Activated CD4-positive, alpha-beta T cell treated with anti-CD3 and anti-CD28 coated beads for 48 hours (primary cell): ENCODE data around the gene POU2F1.
A peak's percentile ranks its signal among the peaks of the same experiment; 100 is the strongest.

Source experiments
- DNase-seq: peaks from one replicate; pipeline ENCODE4 v3.0.0-alpha.2; 2020

The POU2F1 gene

DNA sequence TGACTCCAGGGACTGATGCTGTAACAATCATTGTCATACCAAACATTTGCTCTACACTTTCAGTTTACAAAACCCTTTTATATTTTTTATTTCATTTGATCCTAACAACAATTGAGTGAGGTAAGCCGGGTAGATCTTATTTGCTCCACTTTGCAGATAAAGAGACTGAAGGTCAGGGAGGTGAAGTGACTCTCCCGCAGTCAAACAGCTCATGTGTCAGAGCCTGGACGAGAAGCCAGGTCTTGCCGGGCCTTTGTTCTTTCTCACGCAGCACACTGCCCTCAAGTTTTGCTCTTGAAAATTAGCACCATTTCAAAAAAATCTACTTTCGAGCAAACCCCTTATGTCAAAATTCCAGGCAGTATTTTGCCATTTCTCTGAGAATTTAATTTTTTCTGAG, 232.4 kb downstream of the POU2F1 start:
- DNase-seq, result no peak

DNA sequence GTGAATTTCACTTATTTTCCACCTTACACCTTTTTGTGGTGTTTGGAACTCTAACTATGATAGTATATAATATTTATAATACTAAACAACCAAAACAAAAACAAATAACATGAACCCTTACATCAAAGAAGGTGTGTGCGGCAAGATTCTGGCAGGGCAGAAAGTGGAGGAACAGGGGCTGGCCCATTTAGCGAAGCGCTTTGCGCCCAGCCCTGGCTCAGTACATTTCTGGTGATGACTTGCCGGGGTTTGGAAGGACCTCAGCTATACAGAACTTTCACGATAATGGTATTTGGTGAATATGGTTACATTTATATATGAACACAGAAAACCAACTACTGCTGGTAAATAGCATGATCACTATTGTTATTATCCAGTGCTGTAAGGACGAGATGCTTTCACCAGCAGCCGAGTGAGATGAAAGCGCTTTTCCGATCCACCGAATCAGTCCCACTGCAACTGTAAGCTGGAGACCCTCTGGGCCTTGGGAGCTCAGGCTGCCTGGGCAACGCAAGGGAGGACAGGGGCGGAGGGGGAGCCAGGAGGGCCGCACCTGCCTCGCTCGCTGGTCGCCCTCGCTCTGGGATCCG, 233.7 kb downstream of the POU2F1 start:
- no peak for DNase-seq

DNA sequence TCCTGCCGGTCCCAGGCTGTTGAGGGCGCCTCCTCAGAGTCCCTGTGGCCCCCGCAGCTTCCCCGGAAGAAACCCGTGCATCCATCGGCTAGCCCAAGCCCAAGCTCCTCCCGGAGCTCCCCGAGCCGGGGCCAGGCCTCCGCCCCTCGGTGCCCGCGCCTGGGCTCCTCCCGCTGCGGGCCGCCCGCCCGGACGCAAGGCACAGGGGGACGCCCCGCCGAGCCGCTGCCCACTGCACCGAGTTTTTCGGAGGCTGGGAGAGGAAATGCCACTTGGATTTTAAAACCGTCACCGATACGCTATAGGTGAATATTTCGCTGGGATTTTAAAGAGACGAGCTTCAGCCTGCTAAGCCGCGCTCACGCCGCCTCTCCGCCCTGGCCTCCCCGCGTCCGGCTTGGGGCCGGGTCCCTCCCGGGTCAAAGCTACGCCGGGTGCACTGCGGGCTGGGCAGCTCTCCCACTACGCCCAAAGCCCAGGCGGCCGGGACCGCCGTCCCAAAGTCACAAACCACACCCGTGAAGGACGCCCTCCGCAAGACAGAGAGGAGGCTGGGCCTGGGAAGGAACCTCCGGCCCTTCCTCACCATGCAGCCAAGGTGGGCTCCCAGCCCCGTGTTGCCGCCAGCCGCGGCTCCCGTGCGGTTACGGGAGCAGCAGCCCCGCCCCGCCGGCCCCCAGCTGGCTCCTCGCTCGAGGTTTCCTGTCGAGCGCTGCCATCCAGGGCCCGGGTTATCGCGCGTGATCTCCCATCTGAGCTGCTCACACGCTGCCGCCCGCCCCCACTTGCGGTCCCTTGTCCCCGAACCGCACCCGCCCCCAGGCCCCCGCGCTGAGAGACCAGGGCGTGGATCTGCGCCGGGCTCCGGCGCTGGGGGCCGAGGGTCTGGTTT, 234.5 kb downstream of the POU2F1 start:
- peak; percentile 87 for DNase-seq

- peak; percentile 57 for DNase-seq
These were observed 235.2 kb downstream of the POU2F1 start for GRCh38 chr1:167455786-167456446.

DNA sequence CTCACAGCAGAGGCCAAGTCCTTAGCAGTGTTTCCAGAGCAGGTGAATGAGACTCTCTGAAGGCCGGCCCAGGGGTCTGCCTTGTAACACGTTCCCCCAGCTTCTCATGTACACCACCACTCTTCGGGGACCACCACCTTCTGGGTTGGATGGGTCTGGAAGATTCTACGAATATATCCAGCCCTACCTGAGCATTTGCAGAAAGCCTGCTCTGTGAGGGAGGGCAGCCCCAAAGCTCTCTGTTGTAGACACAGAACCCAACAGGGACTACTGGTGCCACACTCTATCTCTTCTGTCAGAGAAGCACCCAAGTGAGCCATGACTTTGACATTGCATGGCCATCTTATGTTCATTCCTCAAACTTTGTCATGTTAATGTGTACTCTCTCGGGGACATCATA, 235.8 kb downstream of the POU2F1 start:
- DNase-seq, result no peak

DNA sequence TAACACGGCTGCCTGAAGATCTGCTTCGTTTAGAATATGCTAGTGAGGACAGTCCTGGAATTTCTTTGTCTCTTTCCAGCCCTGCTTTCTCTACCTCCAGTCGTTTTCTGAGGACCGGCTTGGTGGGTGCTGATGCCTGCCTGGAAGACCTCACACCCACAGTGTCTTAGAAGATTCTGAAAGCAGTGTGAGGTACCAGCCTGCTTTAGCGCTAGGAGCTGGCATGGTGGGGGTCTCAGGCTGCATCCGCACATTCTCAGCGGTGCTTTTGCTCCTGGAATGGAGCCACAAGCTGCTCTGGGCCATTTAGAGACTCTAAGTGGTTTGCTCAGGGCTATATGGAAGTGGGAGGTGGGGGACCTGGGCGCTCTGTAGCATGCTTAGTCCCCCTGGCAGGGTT, 236.2 kb downstream of the POU2F1 start:
- DNase-seq, result no peak

- no peak for DNase-seq
These were observed 237.4 kb downstream of the POU2F1 start for GRCh38 chr1:167457936-167458584.

- peak; percentile 68 for DNase-seq
These were observed 240.2 kb downstream of the POU2F1 start for GRCh38 chr1:167460836-167461235.

- DNase-seq, result no peak
These were observed 241.7 kb downstream of the POU2F1 start for GRCh38 chr1:167462341-167462740.

GRCh38 chr1:167463080-167463479, 242.4 kb downstream of the POU2F1 start:
- DNase-seq, result no peak

DNA sequence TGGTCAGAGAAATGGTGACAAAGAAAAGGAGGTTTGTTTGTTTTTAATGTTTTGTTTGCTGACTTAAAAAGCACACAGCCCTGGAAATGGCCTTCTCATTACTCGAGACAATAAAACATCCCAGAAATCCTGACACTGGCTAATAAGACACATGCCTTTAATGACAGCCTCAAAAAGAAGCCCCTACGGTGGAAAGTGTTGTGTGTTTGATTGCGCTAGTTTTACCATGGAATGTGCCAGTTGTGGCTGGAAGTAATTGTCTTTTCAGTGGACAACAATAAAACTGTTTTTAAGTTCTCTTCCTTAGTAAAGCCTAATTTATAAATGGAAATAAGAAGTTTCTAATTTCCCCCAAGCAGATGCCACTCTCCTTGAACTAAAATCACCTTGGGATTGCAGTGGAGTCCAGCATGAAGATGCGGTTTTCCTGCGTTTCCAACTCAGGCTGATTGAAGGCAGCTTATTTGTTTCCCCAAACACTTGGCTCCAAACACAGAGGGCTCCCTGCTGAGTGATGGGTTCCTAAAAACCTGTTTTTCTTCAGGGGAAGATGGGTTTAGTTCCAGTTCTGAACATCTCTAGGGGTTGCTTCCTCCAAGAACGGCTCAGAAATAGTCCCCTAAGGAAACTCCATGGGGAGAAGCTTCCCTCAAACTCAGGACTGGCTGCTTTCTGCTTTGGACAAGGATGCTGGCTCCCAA, 243.3 kb downstream of the POU2F1 start:
- no peak for DNase-seq

- DNase-seq, result no peak
These were observed 244.3 kb downstream of the POU2F1 start for GRCh38 chr1:167465018-167465417.

DNA sequence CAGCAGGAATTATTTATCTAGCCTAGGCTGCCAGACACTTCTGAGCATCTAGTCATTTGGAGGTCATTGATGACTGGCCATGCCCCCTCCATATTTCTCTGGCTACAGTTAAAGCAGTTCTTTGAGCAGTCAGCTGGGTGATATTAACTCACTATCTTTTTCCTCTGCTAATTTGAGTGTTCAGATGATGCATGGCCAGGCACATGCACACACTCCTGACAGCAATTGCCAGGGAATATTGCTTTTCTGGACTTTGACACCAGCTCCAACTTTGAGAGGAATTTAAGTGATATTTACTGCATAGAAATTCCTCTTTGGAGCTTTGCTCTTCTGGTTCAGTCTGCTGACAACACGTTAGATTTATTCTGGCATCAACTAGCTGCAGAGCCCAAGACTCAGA, 245.1 kb downstream of the POU2F1 start:
- no peak for DNase-seq

DNA sequence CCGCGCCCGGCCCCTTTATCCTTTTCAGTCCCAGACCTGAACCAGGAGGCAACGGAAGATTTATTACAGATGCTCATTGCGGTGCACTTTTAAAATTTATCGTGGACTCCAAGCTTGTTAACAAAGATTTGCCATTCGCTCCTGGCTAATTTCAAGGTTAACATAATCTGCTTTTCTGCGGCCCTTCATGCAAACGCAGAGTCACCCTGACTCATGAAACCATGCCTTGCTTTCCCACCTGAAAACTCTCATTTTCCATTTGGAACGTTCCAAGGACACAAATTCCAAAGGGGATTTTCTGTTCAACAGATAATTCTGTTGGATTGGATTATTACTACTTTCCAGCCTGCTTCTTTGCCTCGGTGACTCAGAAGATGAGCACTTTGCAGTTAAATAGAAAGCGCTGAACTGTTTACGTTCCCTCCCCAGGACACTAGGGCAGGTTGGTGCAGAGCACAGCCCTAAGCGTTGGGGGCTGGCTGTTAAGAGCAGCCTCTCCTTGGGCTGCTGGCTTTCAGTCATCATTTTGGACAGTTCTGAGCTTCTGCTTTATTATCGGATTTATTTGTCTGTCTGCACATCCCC, 246.5 kb downstream of the POU2F1 start:
- no peak for DNase-seq

- DNase-seq, result no peak
These were observed 247.1 kb downstream of the POU2F1 start for GRCh38 chr1:167467752-167468151.

DNA sequence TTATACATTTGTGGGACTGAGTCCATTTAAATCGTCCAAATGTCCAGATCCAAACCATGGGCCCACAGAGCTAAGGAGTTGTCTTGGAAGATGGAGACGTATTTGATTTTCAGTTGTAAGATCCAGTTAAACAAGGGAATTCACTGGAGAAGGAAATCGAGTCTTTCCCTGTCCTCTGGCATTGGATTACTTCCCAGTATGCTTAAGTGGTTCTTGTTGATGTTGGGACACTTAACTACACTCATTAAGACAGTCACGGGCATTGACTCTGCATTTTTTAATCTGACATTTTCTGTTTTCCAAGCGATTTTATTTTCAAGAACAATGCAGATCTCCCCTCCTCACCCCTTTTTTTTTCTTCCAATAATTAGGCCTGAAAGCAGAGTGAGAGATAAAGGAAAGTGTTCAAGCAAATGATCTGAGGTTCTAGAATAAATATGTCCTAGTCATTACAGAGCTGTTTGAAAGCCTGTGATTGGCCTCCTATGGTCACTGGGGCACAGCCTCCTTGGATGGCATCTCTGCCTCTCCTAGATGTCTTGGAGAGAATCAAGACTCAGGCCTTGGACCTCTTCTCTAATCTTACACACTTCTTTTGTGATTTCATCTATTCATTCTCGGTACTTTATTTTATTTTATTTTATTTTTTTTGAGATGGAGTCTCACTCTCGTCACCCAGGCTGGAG, 248.7 kb downstream of the POU2F1 start:
- DNase-seq, result no peak

DNA sequence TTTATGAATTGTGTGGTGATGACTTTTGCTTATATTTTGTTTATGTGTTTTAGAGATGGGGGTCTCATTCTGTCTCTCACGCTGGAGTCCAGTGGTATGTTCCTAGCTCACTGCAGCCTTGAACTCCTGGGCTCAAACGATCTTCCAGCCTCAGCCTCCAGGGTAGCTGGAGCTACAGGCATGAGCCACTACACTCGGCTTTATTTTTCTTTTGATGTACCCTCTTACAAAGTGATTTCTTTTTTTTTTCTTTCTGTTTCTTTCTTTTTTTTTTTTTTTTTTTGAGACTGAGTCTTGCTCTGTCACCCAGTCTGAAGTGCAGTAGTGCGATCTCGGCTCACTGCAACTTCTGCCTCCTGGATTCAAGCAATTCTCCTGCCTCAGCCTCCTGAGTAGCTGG, 250.9 kb downstream of the POU2F1 start:
- DNase-seq, result no peak

DNA sequence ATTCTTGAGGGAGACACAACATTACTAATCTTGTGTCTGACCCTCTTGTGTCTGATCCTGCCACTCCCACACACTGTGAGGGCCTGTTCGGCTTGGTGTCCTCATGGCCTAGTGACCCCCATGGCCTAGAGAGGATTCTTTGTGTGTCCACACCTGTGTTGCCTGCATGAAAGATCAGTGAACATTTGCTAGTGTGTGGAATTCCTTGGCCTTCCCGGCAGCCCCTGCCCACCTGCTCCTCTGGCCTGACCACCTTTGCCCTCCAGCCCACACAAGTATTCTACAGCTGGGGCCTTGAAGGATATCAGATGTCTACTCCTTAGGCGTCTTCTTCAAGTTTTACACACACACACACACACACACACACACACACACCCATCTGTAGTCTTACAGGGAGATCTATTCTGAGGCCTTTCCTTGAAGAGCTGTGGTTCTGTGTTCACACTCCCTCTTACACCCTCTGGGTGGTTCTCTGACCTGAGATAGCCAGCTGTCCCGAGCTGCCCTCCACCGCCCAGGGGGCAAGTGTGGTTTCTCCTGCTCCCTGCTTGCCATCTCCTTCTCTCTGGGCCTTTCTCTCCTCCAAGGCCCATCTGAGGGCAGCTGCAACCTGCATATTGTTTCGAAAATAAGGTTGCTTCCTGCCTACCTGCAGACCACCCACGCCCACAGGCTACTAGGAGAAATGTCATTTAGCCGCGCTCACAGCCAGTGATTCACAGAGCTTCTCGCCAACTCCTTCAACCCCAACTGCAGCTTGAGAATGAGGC, 252.3 kb downstream of the POU2F1 start:
- peak; percentile 75 for DNase-seq

- no peak for DNase-seq
These were observed 253.1 kb downstream of the POU2F1 start for GRCh38 chr1:167473761-167474160.

DNA sequence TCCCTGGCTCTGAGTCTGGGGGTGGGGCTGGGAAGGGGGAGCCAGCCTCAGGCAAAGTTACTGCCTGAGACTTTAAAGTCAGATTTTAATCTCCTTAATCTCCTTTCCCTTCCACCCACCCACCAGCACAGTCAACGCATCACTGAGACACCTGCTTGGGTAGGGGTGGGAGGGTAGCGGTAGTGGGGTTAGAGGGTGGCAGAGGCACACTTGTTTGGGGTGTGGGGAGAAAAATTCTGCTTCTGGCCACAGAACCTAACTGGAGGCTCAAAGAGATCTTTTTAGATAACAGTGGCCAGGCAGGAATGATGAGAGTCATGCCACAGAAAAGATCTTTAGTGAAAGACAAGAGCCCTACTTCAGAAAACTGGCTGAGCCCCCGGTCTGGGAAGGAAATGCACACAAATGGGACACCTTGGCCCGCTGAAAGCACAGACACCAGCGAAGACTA, 253.5 kb downstream of the POU2F1 start:
- DNase-seq, result peak; percentile 65

DNA sequence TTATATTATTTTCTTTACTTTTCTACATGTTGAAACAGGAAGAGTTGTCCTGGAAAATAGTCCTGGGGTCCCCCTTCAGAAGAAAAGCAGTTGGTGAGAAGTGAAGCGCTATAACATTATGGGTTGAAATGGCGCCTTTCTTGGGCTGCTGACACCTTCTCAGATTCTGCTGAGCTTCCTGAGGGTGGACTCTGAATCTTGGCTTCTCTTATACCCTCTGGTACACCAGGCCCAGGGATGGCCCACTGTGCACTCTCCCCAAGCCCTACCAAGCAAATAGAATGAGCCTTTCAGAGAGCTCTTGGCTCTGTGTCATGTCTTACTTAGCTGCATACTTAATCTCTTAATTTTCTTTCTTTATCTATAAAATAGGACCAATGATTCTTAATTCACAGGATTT, 255.4 kb downstream of the POU2F1 start:
- DNase-seq, result no peak
